Omental fat pad (tissue), 4 donors: ENCODE data around the gene PPP2R2C. TPM values are rescaled to one million over a fixed set of nuclear protein-coding genes. Genes with fewer than 3 reads are reported as not detected.

ENCODE experiments used
- ATAC-seq: fragments of 150-250 bp; one replicate; pipeline ENCODE4 v1.9.1; 2016; ENCODE audit warnings: mild to moderate bottlenecking, moderate library complexity; ENCODE audit not compliant: low FRiP score
- DNase-seq: peaks from one replicate; pipeline ENCODE4 v3.0.0-alpha.2; 2019; ENCODE audit warnings: low spot score
- total RNA-seq, 4 donors: library from RNA; depleted of rRNA; stranded (reverse); fragments of >200 nt; gene quantifications; one replicate each; pipeline ENCODE4 v1.1.0, GENCODE V29; 2016
- TF ChIP-seq, protein P1 (sequence below), 3 donors: fragments of 450-650 bp; IDR thresholded peaks; one replicate each; pipeline ENCODE4 v1.5.1; 2016 to 2017; ENCODE audit warnings: antibody characterized with exemption in 3 of 3, mild to moderate bottlenecking in 3 of 3, moderate library complexity in 2 of 3

The PPP2R2C gene
- total RNA-seq, 4 donors from 2014 or later, result 0.38 to 1.7 (median 0.68) TPM

DNA sequence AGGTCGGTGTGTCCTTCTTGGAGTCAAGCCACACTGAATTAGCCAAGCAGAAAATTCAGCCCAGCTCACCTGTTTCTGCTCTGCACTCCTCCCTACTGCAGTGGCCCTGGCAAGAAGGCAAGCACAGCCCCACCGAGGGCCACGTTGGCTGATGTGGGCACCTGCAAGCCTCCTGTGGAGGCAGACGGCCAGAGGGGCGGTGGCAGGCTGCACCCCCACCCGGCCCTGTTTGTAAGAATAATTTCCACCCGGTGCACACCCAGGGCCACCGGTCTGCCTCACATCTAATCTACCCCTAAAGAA, 18.8 kb downstream of the PPP2R2C start:
- ATAC-seq, result no peak
- DNase-seq, result no peak
- TF ChIP-seq, protein P1, sequence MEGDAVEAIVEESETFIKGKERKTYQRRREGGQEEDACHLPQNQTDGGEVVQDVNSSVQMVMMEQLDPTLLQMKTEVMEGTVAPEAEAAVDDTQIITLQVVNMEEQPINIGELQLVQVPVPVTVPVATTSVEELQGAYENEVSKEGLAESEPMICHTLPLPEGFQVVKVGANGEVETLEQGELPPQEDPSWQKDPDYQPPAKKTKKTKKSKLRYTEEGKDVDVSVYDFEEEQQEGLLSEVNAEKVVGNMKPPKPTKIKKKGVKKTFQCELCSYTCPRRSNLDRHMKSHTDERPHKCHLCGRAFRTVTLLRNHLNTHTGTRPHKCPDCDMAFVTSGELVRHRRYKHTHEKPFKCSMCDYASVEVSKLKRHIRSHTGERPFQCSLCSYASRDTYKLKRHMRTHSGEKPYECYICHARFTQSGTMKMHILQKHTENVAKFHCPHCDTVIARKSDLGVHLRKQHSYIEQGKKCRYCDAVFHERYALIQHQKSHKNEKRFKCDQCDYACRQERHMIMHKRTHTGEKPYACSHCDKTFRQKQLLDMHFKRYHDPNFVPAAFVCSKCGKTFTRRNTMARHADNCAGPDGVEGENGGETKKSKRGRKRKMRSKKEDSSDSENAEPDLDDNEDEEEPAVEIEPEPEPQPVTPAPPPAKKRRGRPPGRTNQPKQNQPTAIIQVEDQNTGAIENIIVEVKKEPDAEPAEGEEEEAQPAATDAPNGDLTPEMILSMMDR (IDR thresholded peaks at IDR 0.05), result no peak

- DNase-seq, result no peak
- TF ChIP-seq, protein P1 (IDR thresholded peaks at IDR 0.05), result no peak
These were observed 19.3 kb downstream of the PPP2R2C start for GRCh38 chr4:6452897-6453687.

GRCh38 chr4:6452116-6452896, 20.1 kb downstream of the PPP2R2C start:
- DNase-seq (no peak), ATAC-seq (no peak)
- TF ChIP-seq, protein P1 (IDR thresholded peaks at IDR 0.05), result no peak

More at GRCh38 chr4:6452897-6453687, 19.3 kb downstream of the PPP2R2C start:
- no peak for ATAC-seq

DNA sequence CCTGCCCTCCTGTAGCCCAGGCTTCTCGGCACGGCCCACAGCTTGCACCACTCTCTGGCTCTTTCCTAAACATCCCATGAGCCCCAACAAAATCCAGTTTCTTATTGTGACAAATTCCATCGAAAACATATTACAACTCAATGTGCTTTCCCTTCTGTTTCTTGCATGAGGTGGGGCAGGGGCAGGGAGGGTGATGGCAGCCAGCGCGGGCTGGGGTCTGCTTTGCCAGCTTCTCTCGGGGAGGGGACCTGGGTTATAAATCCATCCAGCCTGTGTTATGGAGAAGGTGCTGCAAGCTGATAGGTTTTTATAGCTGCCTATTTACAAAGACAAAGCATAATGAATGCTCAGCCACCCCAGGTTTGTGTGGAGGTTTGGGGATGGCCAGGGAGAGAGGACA, 21.1 kb downstream of the PPP2R2C start:
- DNase-seq (no peak), ATAC-seq (no peak)

GRCh38 chr4:6450709-6451108, 21.7 kb downstream of the PPP2R2C start:
- DNase-seq (no peak), ATAC-seq (no peak)
- TF ChIP-seq, protein P1 (IDR thresholded peaks at IDR 0.05), result no peak

More for the DNA sequence above, 21.1 kb downstream of the PPP2R2C start:
- TF ChIP-seq, protein P1 (IDR thresholded peaks at IDR 0.05), result no peak

DNA sequence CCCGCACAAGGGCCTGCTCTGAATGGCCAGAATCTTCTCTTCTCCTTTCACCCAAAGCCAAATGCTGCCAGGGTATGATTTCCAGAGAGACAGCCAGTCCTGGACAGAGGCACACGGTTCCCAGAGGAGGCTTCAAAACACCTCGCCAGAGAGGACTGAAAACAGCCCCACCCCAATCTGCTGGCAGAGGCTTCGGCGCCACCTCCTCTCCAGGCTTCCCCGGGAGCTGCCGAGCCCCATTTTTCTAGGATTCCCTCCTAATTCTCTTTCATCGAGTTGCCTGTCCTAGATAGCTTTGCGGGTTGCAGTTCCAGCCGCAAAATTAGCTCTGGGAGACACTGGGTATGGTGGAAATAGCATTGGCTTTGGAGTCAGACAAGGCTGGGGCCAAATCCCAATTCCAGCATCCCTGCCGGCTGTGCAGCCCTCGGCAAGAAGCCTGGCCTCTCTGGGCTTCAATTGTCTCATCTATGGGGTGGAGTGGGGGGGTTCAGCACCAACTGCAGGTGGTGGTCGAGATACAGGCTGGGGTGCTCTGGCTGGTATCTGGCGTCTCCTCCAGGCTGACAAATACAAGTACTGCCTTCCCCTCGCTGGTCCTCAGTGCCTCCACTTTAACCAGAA, 22.6 kb downstream of the PPP2R2C start:
- ATAC-seq (no peak), DNase-seq (no peak)
- TF ChIP-seq, protein P1 (IDR thresholded peaks at IDR 0.05), result no peak
